GM12891 (cell line): ENCODE measurements around the gene BRF1.

Source experiments
- POLR2A ChIP-seq: IDR thresholded peaks from 2 replicates; pipeline ENCODE4 v1.6.1; 2011; ENCODE audit warnings: low read depth, low read length, control low read depth
- POLR2AphosphoS5 ChIP-seq: IDR thresholded peaks from 2 replicates; pipeline ENCODE4 v1.6.1; 2011; ENCODE audit warnings: low read depth, low read length, control low read depth

GRCh38 chr14:105207996-105208737, 92.6 kb downstream of the BRF1 start:
- TF ChIP-seq POLR2AphosphoS5: no peak
- TF ChIP-seq POLR2A: no peak
